MM.1S (cell line): ENCODE data around the gene SERPINB2.

ENCODE experiments used
- CTCF ChIP-seq: fragments of 300-600 bp; sonication (generic); IDR thresholded peaks from 2 replicates; pipeline ENCODE4 v1.5.1; 2016; ENCODE audit warnings: antibody characterized with exemption, low read length, mixed read lengths
- EZH2 ChIP-seq: fragments of 300-600 bp; sonication (generic); optimal IDR thresholded peaks from 2 replicates; pipeline ENCODE3; 2017; ENCODE audit warnings: low read depth, mild to moderate bottlenecking, antibody characterized with exemption, low read length, mixed read lengths
- EZH2phosphoT487 ChIP-seq: fragments of 300-600 bp; sonication (generic); IDR thresholded peaks from 2 replicates; pipeline ENCODE4 v1.6.1; 2018; ENCODE audit warnings: antibody characterized with exemption, low read length

DNA sequence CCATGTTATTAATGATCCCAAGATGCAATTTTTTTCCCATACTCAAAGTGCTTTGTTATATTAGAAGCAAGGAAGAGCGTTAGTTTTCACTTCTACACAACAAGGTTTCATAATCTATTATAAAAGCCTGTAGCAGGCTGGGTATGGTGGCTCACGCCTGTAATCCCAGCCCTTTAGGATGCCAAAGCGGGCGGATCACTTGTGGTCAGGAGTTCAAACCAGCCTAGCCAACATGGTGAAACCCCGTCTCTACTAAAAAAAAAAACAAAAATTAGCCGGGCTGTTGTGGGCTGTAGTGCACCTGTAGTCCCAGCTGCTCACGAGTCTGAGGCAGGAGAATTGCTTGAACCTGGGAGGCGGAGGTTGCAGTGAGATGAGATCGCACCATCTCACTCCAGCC is 19.0 kb upstream of the SERPINB2 start:
- no peak for TF ChIP-seq CTCF
- TF ChIP-seq EZH2: no peak
- no peak for TF ChIP-seq EZH2phosphoT487
